ENCODE data around the gene ULK4.

GRCh38 chr3:41701191-41701698 lies 260.7 kb downstream of the ULK4 start:
- TF ChIP-seq CTCF (IDR thresholded peaks at IDR 0.05 in 8 of 11, conservative IDR thresholded peaks at IDR 0.05 in 3 of 11) (no peak), POLR2A (IDR thresholded peaks at IDR 0.05) (no peak), POLR2AphosphoS5 (IDR thresholded peaks at IDR 0.05) (no peak)

Measured in spleen (tissue), 7 donors.